Natural killer cell (primary cell): ENCODE results near the gene CRABP2. TPM values are rescaled to one million over a fixed set of nuclear protein-coding genes. Genes with fewer than 3 reads are reported as not detected.
A peak's percentile ranks its signal among the peaks of the same experiment; 100 is the strongest.

Experiments used
- ATAC-seq, 3 donors: fragments of 150-1000 bp in 2 of 3; fragments of 200-7000 bp in 1 of 3; cut with Tn5 transposase; 1 replicate in 1 of 3; 2 replicates in 2 of 3; pipeline ENCODE4 v1.10.0; 2021; ENCODE audit warnings: mild to moderate bottlenecking in 2 of 3, moderate library complexity in 2 of 3
- DNase-seq, 2 donors: peaks; one replicate each; pipeline versions ENCODE4 v3.0.0 to v3.0.0-alpha.2; 2013 to 2021; ENCODE audit warnings: mixed read lengths in 1 of 2
- H3K27ac ChIP-seq: one replicate; pipeline ENCODE4 v1.5.1; 2013; ENCODE audit warnings: mild to moderate bottlenecking, low read length
- H3K27me3 ChIP-seq: one replicate; pipeline ENCODE4 v1.6.1; 2013; ENCODE audit warnings: low read length; ENCODE audit not compliant: control insufficient read depth, insufficient read depth
- H3K36me3 ChIP-seq: one replicate; pipeline ENCODE4 v1.6.1; 2013; ENCODE audit warnings: low read length; ENCODE audit not compliant: control insufficient read depth, insufficient read depth
- H3K4me1 ChIP-seq: one replicate; pipeline ENCODE4 v1.6.1; 2013; ENCODE audit warnings: low read length; ENCODE audit not compliant: control insufficient read depth, insufficient read depth
- H3K4me3 ChIP-seq: one replicate; pipeline ENCODE4 v1.5.1; 2013; ENCODE audit warnings: low read length
- H3K9me3 ChIP-seq: one replicate; pipeline ENCODE4 v1.6.1; 2013; ENCODE audit warnings: low read length; ENCODE audit not compliant: control insufficient read depth, insufficient read depth
- H3K27ac Mint-ChIP-seq, 2 donors: one replicate each; pipeline ENCODE4 v1.8.0; 2022; ENCODE audit warnings: mild to moderate bottlenecking in 2 of 2, mixed read lengths in 2 of 2, moderate library complexity in 1 of 2
- H3K27me3 Mint-ChIP-seq, 2 donors: one replicate each; pipeline ENCODE4 v1.8.0; 2022; ENCODE audit warnings: low read depth in 2 of 2, mixed read lengths in 2 of 2
- H3K36me3 Mint-ChIP-seq: one replicate; pipeline ENCODE4 v1.8.0; 2022; ENCODE audit warnings: mixed read lengths
- H3K4me1 Mint-ChIP-seq, 2 donors: one replicate each; pipeline ENCODE4 v1.8.0; 2022; ENCODE audit warnings: mixed read lengths in 2 of 2
- H3K4me3 Mint-ChIP-seq: one replicate; pipeline ENCODE4 v1.8.0; 2022; ENCODE audit warnings: mild to moderate bottlenecking, moderate library complexity, mixed read lengths
- H3K9me3 Mint-ChIP-seq, 2 donors: one replicate each; pipeline ENCODE4 v1.8.0; 2022; ENCODE audit warnings: mixed read lengths in 2 of 2
- WGBS: methylation state at CpG from one replicate; pipeline ENCODE4 v1.1.7; 2013; ENCODE audit warnings: missing lambda C conversion rate; ENCODE audit not compliant: insufficient coverage; 5-methylcytosine and 5-hydroxymethylcytosine counted together
- intact Hi-C: fragments of 100-400 bp; cut with micrococcal nuclease; formaldehyde crosslinking; loops from one replicate; pipeline ENCODE4 v1.14.2; 2022
- total RNA-seq, 4 donors: library from RNA; stranded (reverse); fragments of 120-200 nt in 1 of 4; gene quantifications; one replicate each; pipeline versions ENCODE4 v1.2.3 to v1.2.4, GENCODE V29; 2013 to 2022
- TF ChIP-seq, protein P1 (sequence below): fragments of 200-600 bp; IDR thresholded peaks from one replicate; pipeline ENCODE4 v1.8.0; 2022; ENCODE audit warnings: antibody characterized with exemption

CRABP2 gene
- total RNA-seq, 3 donors from 2014 or later (not counting 1 experiment from before 2014, with no cell fraction given): 3.0 to 3.8 (median 3.0) TPM

- Mint-ChIP-seq H3K27ac (peak overlapping the region; percentile 92 to 94), H3K36me3 (no peaks in the 10 kb centered on the region), H3K27me3 (no peaks in the 10 kb centered on the region), H3K9me3 (no peaks in the 10 kb centered on the region), H3K4me1 (peaks cover 63 to 68% of the 10 kb centered on the region in 2 donors), H3K4me3 (peak overlapping the region; percentile 85)
- peaks cover 58% of the 10 kb centered on the region for H3K4me1 ChIP-seq
- no peak overlapping the region for H3K4me3 ChIP-seq
- TF ChIP-seq, protein P1, sequence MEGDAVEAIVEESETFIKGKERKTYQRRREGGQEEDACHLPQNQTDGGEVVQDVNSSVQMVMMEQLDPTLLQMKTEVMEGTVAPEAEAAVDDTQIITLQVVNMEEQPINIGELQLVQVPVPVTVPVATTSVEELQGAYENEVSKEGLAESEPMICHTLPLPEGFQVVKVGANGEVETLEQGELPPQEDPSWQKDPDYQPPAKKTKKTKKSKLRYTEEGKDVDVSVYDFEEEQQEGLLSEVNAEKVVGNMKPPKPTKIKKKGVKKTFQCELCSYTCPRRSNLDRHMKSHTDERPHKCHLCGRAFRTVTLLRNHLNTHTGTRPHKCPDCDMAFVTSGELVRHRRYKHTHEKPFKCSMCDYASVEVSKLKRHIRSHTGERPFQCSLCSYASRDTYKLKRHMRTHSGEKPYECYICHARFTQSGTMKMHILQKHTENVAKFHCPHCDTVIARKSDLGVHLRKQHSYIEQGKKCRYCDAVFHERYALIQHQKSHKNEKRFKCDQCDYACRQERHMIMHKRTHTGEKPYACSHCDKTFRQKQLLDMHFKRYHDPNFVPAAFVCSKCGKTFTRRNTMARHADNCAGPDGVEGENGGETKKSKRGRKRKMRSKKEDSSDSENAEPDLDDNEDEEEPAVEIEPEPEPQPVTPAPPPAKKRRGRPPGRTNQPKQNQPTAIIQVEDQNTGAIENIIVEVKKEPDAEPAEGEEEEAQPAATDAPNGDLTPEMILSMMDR: no peak
- peak overlapping the region; percentile 89 for H3K27ac ChIP-seq
- DNase-seq (no peak), ATAC-seq (no peak)
- H3K9me3 ChIP-seq: no peaks in the 10 kb centered on the region
- intact Hi-C loops: loop anchor here (1.0 kb wide), 1 partner anchor 21 kb away; the partner anchor contains the start of gene PRCC
- 81% methylated on average over 3 of the region's 3 CpGs for WGBS
- no peaks in the 10 kb centered on the region for H3K27me3 ChIP-seq
- H3K36me3 ChIP-seq: peaks cover 16% of the 10 kb centered on the region
Measured at GRCh38 chr1:156745881-156746280, 40.5 kb upstream of the CRABP2 start.

- TF ChIP-seq, protein P1: no peak
- Mint-ChIP-seq H3K9me3 (no peaks in the 10 kb centered on the region), H3K27me3 (no peaks in the 10 kb centered on the region), H3K27ac (peak overlapping the region; percentile 92 to 94), H3K36me3 (no peaks in the 10 kb centered on the region), H3K4me3 (peak overlapping the region; percentile 21), H3K4me1 (peaks cover 62 to 67% of the 10 kb centered on the region in 2 donors)
- 75% methylated on average over 14 of the region's 14 CpGs for WGBS
- Histone ChIP-seq H3K4me3 (no peak overlapping the region), H3K27ac (no peak overlapping the region), H3K27me3 (no peaks in the 10 kb centered on the region), H3K36me3 (peaks cover 16% of the 10 kb centered on the region), H3K9me3 (no peaks in the 10 kb centered on the region), H3K4me1 (peaks cover 54% of the 10 kb centered on the region)
- intact Hi-C loops: no loop called here
- ATAC-seq (no peak), DNase-seq (peak in 1 of 2 donors; percentile 3)
Measured at GRCh38 chr1:156744786-156745419, 39.5 kb upstream of the CRABP2 start.

GRCh38 chr1:156744344-156744743, 39.0 kb upstream of the CRABP2 start:
- WGBS: 96% methylated on average over 6 of the region's 12 CpGs
- no peaks in the 10 kb centered on the region for H3K27me3 ChIP-seq
- H3K27ac ChIP-seq: no peak overlapping the region
- ATAC-seq (no peak), DNase-seq (no peak)
- peak overlapping the region; percentile 57 to 94 for H3K27ac Mint-ChIP-seq
- H3K4me1 ChIP-seq: peaks cover 49% of the 10 kb centered on the region
- H3K36me3 ChIP-seq: peaks cover 16% of the 10 kb centered on the region
- no peaks in the 10 kb centered on the region for H3K9me3 Mint-ChIP-seq
- TF ChIP-seq, protein P1: no peak
- intact Hi-C loops: no loop called here
- H3K4me1 Mint-ChIP-seq: peaks cover 56 to 61% of the 10 kb centered on the region in 2 donors
- H3K9me3 ChIP-seq: no peaks in the 10 kb centered on the region
- H3K4me3 Mint-ChIP-seq: no peak overlapping the region
- no peaks in the 10 kb centered on the region for H3K27me3 Mint-ChIP-seq
- H3K4me3 ChIP-seq: no peak overlapping the region
- no peaks in the 10 kb centered on the region for H3K36me3 Mint-ChIP-seq
